HCT116 (cell line): Measurements from ENCODE around the gene BMP5.

Source experiments
- EZH2 ChIP-seq: fragments of 200-600 bp; sonication (generic); IDR thresholded peaks from 2 replicates; pipeline ENCODE4 v1.6.1; 2017; ENCODE audit warnings: antibody characterized with exemption, mixed run types
- FOSL1 ChIP-seq: IDR thresholded peaks from 2 replicates; pipeline ENCODE4 v1.6.1; 2012; ENCODE audit warnings: low read depth
- POLR2A ChIP-seq: IDR thresholded peaks from 2 replicates; pipeline ENCODE4 v1.7.0; 2011; ENCODE audit warnings: borderline replicate concordance; ENCODE audit not compliant: insufficient read depth, insufficient read length; ENCODE audit errors: extremely low read depth
- POLR2AphosphoS5 ChIP-seq: IDR thresholded peaks from 2 replicates; pipeline ENCODE4 v1.6.1; 2011; ENCODE audit warnings: mild to moderate bottlenecking, low read depth, low read length, moderate library complexity
- TF ChIP-seq, protein P1 (sequence below), 3 experiments: fragments of 200-600 bp in 1 of 3; sonication (generic) in 1 of 3; IDR thresholded peaks in 2 of 3; conservative IDR thresholded peaks in 1 of 3; 2 replicates each; pipeline ENCODE4 v1.5.1; 2012 to 2017; ENCODE audit warnings: low read depth in 2 of 3, low read length in 2 of 3, antibody characterized with exemption in 1 of 3, borderline replicate concordance in 1 of 3, control low read depth in 1 of 3, mild to moderate bottlenecking in 1 of 3, mixed read lengths in 1 of 3, mixed run types in 1 of 3, moderate library complexity in 1 of 3; ENCODE audit not compliant: insufficient read depth in 1 of 3

DNA sequence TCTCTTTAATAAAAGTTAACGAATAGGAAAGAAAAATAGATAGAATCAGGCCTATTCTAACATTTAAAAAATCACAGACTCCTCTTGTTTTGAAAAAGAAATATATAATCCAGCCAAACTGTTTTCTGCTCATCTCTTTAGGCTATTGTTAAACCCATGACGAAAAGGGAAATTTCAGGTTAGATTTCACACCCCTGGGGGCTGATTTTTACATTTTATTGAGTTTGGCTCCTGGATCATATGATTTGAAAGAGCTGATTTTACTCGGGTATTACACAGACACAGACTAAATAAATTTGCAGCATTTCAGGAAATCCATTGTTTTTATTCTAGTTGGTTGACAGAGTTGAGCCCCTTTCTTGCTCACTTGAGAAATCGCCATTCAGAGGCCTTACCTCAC is 160.6 kb downstream of the BMP5 start:
- TF ChIP-seq, protein P1, sequence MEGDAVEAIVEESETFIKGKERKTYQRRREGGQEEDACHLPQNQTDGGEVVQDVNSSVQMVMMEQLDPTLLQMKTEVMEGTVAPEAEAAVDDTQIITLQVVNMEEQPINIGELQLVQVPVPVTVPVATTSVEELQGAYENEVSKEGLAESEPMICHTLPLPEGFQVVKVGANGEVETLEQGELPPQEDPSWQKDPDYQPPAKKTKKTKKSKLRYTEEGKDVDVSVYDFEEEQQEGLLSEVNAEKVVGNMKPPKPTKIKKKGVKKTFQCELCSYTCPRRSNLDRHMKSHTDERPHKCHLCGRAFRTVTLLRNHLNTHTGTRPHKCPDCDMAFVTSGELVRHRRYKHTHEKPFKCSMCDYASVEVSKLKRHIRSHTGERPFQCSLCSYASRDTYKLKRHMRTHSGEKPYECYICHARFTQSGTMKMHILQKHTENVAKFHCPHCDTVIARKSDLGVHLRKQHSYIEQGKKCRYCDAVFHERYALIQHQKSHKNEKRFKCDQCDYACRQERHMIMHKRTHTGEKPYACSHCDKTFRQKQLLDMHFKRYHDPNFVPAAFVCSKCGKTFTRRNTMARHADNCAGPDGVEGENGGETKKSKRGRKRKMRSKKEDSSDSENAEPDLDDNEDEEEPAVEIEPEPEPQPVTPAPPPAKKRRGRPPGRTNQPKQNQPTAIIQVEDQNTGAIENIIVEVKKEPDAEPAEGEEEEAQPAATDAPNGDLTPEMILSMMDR (IDR thresholded peaks at IDR 0.05 in 2 of 3, conservative IDR thresholded peaks at IDR 0.05 in 1 of 3; ENCODE audit: borderline replicate concordance in 1 of 3, insufficient read depth in 1 of 3, low read depth in 2 of 3, low read length in 2 of 3): no peak
- TF ChIP-seq FOSL1: no peak
- TF ChIP-seq POLR2A: no peak
- no peak for TF ChIP-seq POLR2AphosphoS5
- TF ChIP-seq EZH2: no peak
